ENCODE results near the gene PRKD1.

PRKD1 gene

GRCh38 chr14:29927376-29928116 lies at the start of gene PRKD1:
Gene PRKD1, minus strand, starts transcription at chr14:29927847.
- DNase-seq, result no peak

- no peak for DNase-seq
Measured at GRCh38 chr14:29971101-29971500, 43.5 kb upstream of the PRKD1 start.

DNA sequence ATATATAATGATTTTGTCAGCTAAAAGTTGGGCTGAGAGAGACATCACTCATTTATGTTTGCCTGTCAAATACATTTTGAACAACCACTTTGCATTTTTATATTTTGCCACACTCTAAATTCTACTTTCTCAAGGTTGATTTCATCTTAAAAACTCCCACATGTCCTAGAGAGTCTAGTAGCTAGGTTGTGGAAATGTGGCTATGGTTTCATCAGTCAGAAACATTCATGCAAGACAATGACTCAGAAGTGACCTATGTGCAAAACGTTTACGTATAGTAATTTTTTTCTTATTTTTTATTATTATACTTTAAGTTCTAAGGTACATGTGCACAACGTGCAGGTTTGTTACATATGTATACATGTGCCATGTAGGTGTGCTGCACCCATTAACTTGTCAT lies 27.4 kb upstream of the PRKD1 start:
- DNase-seq, result no peak

GRCh38 chr14:29953501-29953900 lies 25.9 kb upstream of the PRKD1 start:
- no peak for DNase-seq

DNA sequence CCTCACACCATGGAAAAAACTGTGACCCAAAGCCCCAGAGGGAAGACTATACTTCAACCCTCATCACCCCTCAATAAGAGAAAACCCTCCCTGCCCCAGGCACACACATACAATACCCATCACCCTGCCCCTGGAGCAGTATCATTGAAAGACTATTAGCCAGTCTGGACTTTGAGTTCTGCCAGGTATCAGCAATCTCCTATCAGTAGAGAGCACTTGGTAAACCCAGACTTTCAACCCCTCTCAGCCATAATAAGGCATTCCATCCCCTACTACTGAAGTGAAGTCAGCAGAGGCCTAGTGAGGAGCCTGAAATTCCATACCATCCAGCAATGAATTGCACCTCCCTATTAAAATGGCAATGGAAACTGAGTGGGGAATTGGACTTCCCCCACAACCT lies 16.4 kb upstream of the PRKD1 start:
- no peak for DNase-seq

- no peak for DNase-seq
Measured at GRCh38 chr14:29941401-29941800, 13.8 kb upstream of the PRKD1 start.

GRCh38 chr14:29940482-29940881 lies 12.8 kb upstream of the PRKD1 start:
- DNase-seq, result no peak

- no peak for DNase-seq
Measured at GRCh38 chr14:29937116-29937515, 9.5 kb upstream of the PRKD1 start.

DNA sequence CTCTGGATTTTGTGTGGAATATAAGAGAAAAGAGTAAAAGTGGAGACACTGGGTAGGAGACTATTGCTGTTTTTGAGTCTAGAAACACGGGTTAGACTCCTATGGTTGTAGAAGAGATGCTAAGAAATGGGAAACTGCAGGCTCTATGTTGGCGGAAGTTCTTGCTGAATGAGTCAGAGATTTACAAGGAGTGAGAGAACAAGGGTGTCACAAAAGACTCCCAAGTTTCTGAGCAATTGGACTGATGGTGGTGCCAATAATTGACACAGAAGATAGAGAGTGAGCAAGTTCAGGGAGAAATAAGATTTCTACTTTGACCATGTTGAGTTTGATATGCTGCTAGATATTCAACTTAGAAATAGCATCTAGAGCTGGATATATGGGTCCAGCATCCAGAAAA lies 2.6 kb upstream of the PRKD1 start:
- no peak for DNase-seq

DNA sequence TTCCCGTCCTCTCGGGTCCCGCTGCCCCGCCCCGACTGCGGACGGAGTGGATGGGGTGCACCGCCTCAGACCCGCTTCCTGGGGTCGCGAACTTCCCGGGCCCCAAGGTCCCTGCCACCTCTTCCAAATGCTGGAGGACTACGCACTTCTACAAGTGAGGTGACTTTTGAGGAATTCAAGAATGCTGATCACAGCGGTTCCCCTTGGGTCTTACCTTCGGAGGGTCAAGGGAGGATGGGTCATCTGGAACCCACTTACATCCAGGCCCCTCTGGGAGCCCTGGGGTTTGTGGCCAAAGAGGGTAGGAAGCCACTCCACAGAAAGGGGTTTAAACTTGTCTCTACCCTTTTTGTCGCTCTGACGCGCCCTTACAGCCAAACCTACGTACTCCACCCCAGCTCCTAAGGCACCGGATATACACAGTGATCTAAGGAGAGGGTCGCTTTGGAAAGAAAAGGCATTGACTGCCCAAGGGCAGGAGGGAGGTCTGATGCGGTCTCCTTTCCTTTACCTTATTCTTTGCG lies 532 bp upstream of the PRKD1 start:
- DNase-seq, result no peak

DNA sequence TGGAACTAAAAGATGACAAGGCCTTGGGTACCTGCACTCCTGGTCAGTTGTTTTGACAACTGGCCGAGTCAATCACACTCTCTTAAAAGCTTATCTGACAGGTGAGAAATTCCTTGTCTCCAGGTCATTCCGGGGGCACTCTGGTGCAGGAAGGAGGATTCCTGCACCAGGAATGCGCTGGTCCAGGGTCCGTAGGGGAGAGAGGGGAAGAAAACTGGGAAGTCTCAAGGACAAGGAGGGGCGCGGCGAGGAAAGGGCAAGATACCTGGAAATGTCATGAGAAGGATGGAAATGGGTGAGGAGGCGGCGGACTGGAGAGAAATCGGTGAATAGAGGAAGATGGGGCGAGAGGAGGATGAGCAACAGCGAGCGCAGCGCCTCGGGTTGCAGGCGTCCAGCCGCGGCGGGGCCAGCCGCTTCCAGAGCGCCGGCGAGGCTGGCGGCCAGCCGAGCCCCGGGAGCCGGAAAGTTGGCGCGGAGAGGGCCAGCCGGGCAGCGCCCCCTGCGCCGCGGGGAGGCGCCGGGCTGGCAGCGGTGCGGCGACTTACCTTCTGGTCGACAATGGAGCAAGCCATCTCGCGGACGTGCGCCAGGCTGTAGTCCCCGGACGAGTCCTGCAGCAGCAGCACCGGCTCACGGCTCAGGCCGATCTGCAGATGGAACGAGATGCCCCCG lies 809 bp downstream of the PRKD1 start:
- no peak for DNase-seq

DNA sequence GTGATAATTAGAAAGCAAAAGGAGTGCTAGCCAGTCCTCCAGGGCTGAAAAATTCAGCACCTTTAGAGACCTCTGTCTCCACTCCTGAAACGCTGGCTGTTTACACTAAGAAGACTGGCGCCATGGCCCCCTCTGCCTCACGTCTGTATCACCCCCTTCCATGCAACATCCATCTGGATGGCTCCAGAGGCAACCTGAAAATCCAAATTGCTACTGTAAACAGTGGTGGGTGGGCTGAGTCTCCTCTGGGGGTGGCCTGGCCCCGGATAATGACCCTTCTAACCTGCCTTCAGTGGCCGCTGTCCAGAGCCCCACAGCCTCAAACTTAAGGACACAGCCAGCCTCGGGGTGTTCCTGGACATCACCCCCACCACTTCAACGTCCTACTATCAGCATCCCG lies 1.4 kb downstream of the PRKD1 start:
- no peak for DNase-seq

DNA sequence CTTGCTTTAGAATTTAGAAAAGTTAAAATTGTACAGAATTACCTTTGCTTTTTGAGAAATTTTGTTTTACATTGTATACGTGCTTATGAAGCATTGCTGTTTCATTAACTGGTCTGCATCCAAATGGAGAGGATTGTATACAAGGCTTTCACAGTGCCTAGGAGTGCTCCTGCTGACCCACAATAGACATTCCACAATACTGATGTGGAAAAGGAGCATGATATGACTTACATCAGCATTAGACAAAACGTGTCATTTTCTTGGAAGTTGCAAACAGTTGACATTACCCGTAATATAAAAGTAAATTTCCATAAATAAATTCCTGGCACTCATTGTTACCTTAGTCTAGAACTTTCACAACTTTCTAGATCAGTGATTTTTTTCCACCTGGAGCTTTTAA lies 1.9 kb downstream of the PRKD1 start:
- DNase-seq, result no peak

GRCh38 chr14:29925101-29925722 lies 2.4 kb downstream of the PRKD1 start:
- DNase-seq, result no peak

GRCh38 chr14:29919845-29920244 lies 7.8 kb downstream of the PRKD1 start:
- DNase-seq, result no peak

DNA sequence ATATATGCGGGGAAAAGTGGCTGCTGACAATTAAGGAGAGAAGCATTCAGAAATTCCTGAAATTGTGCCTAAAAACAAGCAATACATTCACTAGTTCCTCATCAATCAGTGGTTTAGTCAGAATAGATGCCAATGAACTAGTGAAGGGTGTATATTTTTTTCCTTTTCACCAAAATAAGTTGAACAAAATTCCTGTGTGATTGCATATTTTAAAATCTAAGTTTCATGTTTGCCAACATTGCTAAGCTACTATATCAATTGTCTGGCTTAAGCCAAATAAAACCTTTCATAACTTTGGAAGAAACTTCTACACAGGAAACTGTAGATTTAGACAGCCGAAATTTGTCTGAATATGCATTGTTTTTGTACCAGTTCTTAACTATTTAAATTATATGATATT lies 8.7 kb downstream of the PRKD1 start:
- DNase-seq, result no peak

GRCh38 chr14:29913566-29913965 lies 14.1 kb downstream of the PRKD1 start:
- DNase-seq, result no peak

DNA sequence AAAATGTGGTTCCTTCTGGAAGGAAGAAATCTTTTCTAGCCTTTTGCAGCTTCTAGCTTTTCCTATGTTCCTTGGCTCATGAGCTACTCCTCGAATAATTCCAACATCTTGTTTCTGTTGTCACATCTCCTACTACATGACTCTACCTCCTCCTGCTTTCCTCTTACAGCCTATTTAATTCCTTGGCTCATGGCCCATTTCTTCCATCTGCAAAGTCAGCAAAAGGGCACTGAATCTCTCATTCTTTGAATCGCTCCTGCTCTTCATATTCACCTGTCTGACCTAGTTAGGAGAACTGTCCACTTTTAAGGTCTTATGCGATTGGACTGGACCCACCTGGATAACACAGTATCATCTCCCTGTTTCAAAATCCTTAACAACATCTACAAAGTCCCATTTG lies 15.8 kb downstream of the PRKD1 start:
- DNase-seq, result no peak

DNA sequence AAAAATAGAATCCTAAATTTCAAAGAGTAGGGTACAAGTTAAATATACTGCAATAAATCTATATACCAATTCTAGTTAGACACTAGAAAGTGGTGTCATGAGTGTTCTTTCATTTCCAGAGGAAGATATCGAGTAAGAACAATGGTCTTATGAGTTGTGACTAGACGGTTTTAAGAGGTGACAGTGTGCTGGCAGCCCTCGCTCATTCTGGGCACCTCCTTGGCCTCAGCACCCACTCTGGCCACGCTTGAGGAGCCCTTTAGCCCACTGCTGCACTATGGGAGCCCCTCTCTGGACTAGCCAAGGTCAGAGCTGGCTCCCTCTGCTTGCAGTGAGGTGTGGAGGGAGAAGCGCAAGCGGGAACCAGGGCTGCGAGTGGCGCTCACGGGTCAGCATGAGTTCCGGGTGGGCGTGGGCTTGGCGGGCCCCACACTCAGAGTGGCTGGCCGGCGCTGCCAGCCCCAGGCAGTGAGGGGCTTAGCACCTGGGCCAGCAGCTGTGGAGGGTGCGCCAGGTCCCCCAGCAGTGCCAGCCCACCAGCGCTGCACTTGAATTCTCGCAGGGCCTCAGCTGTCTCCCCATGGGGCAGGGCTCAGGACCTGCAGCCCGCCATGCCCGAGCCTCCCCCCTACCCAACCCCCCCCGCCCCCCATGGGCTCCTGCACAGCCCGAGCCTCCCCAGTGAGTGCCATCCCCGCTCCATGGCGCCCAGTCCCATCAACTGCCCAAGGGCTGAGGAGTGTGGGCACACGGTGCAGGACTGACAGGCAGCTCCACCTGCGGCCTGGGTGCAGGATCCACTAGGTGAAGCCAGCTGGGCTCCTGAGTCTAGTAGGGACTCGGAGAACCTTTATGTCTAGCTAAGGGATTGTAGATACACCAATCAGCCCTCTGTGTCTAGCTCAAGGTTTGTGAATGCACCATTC lies 18.7 kb downstream of the PRKD1 start:
- DNase-seq, result no peak

GRCh38 chr14:29906256-29906870 lies 21.3 kb downstream of the PRKD1 start:
- DNase-seq, result no peak

DNA sequence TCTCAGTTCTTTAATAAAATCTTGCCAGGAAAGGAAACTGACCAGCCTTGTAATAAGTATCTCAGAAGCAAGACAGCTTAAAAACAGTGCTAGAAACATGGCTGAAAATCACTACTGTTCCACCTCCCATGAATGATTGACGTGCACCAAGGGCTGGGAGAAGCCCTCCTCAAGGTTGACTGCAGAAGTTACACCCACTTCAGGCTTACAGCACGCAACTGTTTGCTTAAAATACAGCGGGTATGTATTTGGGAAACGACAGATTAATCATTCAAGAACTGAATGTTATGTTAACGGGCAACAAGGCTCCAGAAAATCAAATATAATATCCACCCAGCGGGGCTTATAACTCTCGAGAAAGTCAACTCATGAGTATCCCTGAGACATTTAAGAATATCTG lies 22.1 kb downstream of the PRKD1 start:
- no peak for DNase-seq

- DNase-seq, result no peak
Measured at GRCh38 chr14:29900609-29901350, 26.9 kb downstream of the PRKD1 start.

Data from stimulated activated CD4-positive, alpha-beta T cell treated with anti-CD3 and anti-CD28 coated beads, Interleukin-4, amount 100 ng/mL, for 1 hour (primary cell).